AG09309 (cell line): ENCODE measurements around the gene FAM13B.
"Not testable (repeated sequence)": the region's sequence is repeated elsewhere in the genome, so short reads cannot be mapped to it uniquely, and the experiment has no call there.

ENCODE experiments used
- DNase-seq: peaks from one replicate; pipeline ENCODE4 v3.0.0-alpha.2; 2010; ENCODE audit warnings: low read depth
- H3K4me3 ChIP-seq: 2 replicates; pipeline ENCODE4 v1.5.1; 2011; ENCODE audit warnings: mild to moderate bottlenecking, low read depth, low read length, moderate library complexity; ENCODE audit not compliant: control insufficient read depth
- TF ChIP-seq, protein P1 (sequence below): IDR thresholded peaks from 2 replicates; pipeline ENCODE4 v1.5.1; 2011; ENCODE audit warnings: mild to moderate bottlenecking, low read depth, low read length, inconsistent platforms; ENCODE audit not compliant: insufficient read depth, control insufficient read depth; ENCODE audit errors: missing control alignments

The FAM13B gene

DNA sequence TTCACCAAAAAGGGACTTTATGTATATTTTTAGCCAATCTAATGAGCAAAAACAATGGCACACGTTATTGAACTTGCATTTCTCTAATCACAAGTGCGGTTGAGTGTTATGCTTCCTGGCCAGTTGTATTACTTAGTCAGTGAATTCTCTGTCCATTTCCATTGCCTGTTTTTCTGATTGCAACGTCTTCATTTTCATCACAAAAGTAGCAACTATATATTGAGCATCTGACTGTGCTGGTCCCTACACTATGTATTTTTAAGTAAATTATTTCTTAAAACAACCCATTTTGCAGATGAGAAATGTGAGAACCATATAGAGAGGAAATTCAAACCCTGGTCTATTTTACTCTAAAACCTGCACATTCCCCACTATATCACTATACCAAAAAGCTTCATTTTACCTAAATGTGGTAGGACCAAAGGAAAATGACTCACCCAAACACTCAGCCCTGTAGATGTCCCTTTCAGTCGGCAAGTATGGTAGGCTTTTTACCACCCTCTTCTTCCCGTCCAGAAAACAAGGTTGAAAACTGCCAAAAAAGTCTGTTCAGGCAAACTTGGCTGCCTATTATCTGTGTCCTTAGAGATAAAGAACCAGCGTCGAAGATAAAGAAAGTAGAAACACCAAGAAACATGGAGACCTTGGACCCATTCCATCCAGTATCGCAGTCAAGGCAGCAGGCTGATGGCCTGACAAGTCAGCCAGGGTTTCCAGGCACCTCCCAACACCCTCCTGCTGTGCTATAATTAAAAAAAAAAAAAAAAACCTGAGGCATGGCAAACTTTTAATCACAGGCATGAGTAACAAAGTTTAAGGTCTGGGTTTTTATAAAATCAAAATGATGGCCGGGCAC, 18.8 kb upstream of the FAM13B start:
- H3K4me3 ChIP-seq, result no peak overlapping the region
- TF ChIP-seq, protein P1, sequence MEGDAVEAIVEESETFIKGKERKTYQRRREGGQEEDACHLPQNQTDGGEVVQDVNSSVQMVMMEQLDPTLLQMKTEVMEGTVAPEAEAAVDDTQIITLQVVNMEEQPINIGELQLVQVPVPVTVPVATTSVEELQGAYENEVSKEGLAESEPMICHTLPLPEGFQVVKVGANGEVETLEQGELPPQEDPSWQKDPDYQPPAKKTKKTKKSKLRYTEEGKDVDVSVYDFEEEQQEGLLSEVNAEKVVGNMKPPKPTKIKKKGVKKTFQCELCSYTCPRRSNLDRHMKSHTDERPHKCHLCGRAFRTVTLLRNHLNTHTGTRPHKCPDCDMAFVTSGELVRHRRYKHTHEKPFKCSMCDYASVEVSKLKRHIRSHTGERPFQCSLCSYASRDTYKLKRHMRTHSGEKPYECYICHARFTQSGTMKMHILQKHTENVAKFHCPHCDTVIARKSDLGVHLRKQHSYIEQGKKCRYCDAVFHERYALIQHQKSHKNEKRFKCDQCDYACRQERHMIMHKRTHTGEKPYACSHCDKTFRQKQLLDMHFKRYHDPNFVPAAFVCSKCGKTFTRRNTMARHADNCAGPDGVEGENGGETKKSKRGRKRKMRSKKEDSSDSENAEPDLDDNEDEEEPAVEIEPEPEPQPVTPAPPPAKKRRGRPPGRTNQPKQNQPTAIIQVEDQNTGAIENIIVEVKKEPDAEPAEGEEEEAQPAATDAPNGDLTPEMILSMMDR, result no peak
- no peak for DNase-seq

DNA sequence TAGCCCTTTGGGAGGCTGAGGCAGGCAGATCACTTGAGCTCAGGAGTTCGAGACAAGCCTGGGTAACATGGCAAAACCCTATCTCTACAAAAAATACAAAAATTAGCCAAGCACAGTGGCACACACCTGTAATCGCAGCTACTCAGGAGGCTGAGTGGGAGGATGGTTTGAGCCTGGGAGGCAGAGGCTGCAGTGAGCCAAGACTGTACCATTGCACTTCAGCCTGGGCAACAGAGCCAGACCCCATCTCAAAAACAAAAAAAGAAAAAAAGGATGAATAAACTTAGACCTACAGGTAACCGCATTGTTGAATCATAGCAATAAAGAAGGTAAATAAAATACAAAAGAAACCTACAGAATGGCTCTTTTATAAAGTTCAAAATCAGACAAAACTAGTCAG, 12.4 kb upstream of the FAM13B start:
- DNase-seq, H3K4me3 ChIP-seq: not testable (repeated sequence)

DNA sequence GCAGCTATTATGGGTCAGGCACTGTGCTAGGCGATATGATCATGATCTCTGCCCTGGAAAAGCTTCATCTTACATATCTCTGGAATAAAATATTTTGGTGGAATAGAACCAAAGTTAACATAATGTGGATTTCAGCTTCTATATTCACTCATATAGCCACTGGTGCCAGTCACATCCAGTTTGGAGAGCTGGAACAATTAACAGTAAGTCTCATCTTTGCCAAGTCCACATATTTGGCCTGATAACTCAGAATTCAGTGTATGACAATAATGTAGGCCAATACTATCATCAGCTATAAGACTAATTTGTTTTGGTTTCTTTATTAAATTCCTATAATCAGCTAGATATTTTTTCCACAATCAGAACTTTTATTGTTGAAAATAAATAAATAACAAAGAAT, 5.9 kb upstream of the FAM13B start:
- no peak for DNase-seq
- TF ChIP-seq, protein P1, result no peak
- no peak overlapping the region for H3K4me3 ChIP-seq

DNA sequence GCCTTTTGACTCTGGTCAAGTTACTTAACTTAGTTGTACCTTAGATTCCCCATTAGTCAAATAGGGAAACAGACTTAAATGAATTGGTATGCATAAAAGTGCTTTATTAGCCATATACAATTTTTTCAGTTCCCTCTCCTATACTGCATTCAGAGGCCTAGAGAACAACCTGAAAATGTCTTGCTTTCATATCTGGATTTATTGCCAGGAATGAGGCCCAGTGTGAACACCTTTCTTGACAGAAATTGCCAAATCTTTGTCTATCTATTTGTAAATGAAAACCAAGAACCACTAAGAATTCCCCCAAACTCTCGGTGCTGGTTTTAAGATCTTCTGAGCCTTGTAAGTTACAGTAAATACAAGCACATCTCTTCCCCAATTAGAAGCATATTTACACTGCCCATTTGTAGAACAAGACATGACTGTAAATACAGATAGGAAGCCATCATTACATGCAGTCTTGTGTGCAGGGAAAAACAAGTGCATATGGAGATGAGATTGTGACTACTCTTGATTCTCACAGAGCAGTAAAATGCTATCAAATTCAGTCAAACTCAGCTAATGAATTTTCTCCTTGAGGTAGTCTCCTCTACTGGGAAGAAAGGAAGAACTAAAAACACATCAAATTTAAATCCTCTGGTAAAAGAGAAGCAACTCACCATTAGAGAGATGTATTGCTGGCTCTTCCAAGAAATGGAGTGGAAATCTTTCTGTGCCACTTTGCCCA, 5.2 kb upstream of the FAM13B start:
- H3K4me3 ChIP-seq, result no peak overlapping the region

DNA sequence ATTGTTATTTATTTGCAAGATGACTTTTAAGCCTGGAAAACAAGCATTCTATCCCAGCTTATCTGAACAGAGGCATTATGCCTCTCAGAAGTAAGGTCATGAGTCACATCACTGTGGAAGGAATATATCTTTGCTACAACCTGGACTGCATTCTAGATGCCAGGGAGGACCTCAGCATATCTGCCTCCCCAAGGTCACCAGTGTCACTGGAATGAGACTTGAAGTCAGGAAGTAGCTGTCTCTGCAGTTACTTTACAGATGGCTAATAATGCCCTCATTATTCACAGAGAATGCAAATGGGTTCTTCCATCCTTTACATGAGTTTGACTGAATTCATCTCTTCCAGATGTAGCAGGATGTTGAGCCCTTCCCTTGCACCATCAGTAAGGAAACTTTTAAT, 4.4 kb upstream of the FAM13B start:
- TF ChIP-seq, protein P1, result no peak
- H3K4me3 ChIP-seq, result no peak overlapping the region
- DNase-seq, result no peak

More for the DNA sequence above, 5.2 kb upstream of the FAM13B start:
- TF ChIP-seq, protein P1, result no peak
- DNase-seq, result no peak

DNA sequence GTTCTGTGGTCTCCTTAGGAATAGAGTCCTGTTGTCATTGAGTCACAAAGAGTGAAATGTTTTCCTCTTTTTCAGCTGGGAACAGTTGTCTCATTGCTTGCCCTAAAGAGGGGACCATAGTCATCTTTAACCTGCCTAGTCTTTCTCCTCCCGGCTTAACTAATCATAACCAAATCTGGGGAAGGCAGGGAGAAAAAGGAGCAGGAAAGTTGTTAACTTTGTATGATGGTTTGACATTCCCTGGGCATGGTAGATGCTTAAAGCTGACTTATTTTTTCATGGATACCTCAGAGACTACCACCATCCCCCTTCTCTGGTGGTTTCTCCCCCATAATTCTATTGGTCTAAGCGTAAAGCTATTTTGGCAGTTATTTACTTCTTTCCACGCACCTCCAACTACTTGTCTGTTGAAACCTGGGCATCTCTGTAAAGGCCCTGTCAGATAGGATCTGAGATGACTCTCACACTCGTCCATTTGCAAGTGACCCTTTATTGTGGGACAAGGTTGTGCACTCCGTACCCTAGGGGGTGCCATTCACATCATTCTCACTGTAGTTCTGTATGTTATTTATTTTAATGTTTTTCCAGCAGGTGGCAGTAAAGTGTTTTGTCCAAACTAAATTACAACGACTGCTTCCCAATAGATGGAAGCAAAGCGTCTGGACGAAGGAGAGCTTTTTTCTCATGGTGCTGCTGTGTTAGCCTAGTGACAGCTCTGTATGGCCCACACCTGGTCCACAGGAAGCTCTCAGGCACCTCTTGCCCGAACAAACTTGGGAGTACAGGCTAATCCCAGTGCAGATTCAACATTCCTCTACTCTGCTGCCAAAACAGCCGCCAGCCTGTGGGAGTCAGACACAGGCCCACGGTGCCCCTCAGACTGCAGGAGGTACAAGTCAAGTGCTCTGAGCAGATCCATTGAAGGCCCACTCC, 3.0 kb upstream of the FAM13B start:
- no peak overlapping the region for H3K4me3 ChIP-seq
- DNase-seq, result peak; percentile 79
- TF ChIP-seq, protein P1, result peak; percentile 82
